Mesendoderm (in vitro differentiated cells): Measurements from ENCODE around the gene LMO1.
A peak's percentile ranks its signal among the peaks of the same experiment; 100 is the strongest.

ENCODE experiments used
- DNase-seq: peaks from one replicate; pipeline ENCODE4 v3.0.0; 2013
- H2AK5ac ChIP-seq: 2 replicates; pipeline ENCODE4 v1.6.1; 2013; ENCODE audit warnings: low read length, inconsistent platforms
- H2BK120ac ChIP-seq: 2 replicates; pipeline ENCODE4 v1.6.1; 2013; ENCODE audit warnings: low read depth, mild to moderate bottlenecking, low read length, moderate library complexity, mixed read lengths
- H2BK15ac ChIP-seq: replicated peaks from 2 replicates; pipeline ENCODE4 v1.6.1; 2013; ENCODE audit warnings: low read depth, mild to moderate bottlenecking, moderate library complexity
- H2BK5ac ChIP-seq: 2 replicates; pipeline ENCODE4 v1.6.1; 2013; ENCODE audit warnings: low read length, inconsistent platforms
- H3K18ac ChIP-seq: 2 replicates; pipeline ENCODE4 v1.6.1; 2013; ENCODE audit warnings: mild to moderate bottlenecking, low read length, mixed read lengths
- H3K23ac ChIP-seq: one replicate; pipeline ENCODE4 v1.6.1; 2013; ENCODE audit warnings: low read length
- H3K27ac ChIP-seq: 2 replicates; pipeline ENCODE4 v1.5.1; 2013; ENCODE audit warnings: low read depth, mild to moderate bottlenecking, inconsistent platforms, low read length, moderate library complexity
- H3K27me3 ChIP-seq: 2 replicates; pipeline ENCODE4 v1.6.1; 2013; ENCODE audit warnings: low read length, control low read depth, mild to moderate bottlenecking, inconsistent platforms; ENCODE audit not compliant: insufficient read depth, poor library complexity
- H3K36me3 ChIP-seq: 2 replicates; pipeline ENCODE4 v1.6.1; 2013; ENCODE audit warnings: low read length, inconsistent platforms; ENCODE audit not compliant: control insufficient read depth, insufficient read depth
- H3K4ac ChIP-seq: one replicate; pipeline ENCODE4 v1.6.1; 2013; ENCODE audit warnings: low read depth, mild to moderate bottlenecking, low read length, moderate library complexity
- H3K4me1 ChIP-seq: 2 replicates; pipeline ENCODE4 v1.6.1; 2013; ENCODE audit warnings: low read depth, low read length, inconsistent platforms; ENCODE audit not compliant: control insufficient read depth
- H3K4me2 ChIP-seq: 2 replicates; pipeline ENCODE4 v1.6.1; 2013; ENCODE audit warnings: low read length
- H3K4me3 ChIP-seq: 2 replicates; pipeline ENCODE4 v1.5.1; 2013; ENCODE audit warnings: mild to moderate bottlenecking, low read length
- H3K56ac ChIP-seq: one replicate; pipeline ENCODE4 v1.6.1; 2013; ENCODE audit warnings: low read length
- H3K79me1 ChIP-seq: 2 replicates; pipeline ENCODE4 v1.6.1; 2013; ENCODE audit warnings: low read length, inconsistent platforms
- H3K79me2 ChIP-seq: 2 replicates; pipeline ENCODE4 v1.6.1; 2013; ENCODE audit warnings: mild to moderate bottlenecking, low read length; ENCODE audit not compliant: control insufficient read depth, insufficient read depth
- H3K9ac ChIP-seq: 2 replicates; pipeline ENCODE4 v1.6.1; 2013; ENCODE audit warnings: low read length, inconsistent platforms
- H4K5ac ChIP-seq: one replicate; pipeline ENCODE4 v1.6.1; 2013; ENCODE audit warnings: low read length
- H4K8ac ChIP-seq: one replicate; pipeline ENCODE4 v1.6.1; 2013; ENCODE audit warnings: low read depth, mild to moderate bottlenecking, control low read depth, low read length, moderate library complexity
- WGBS: extraction: QIAGEN DNeasy Blood & Tissue Kit; methylation state at CpG from one replicate; pipeline ENCODE4 v1.1.7; 2013; ENCODE audit warnings: low lambda C conversion rate, missing lambda C conversion rate; ENCODE audit not compliant: insufficient coverage; ENCODE audit errors: extremely low coverage; 5-methylcytosine and 5-hydroxymethylcytosine counted together

LMO1 gene

GRCh38 chr11:8217136-8217535, 46.5 kb downstream of the LMO1 start:
- Histone ChIP-seq H2BK15ac (no peak overlapping the region), H2BK120ac (no peak overlapping the region), H3K27me3 (no peaks in the 10 kb centered on the region), H2AK5ac (no peak overlapping the region), H3K79me2 (no peaks in the 10 kb centered on the region), H2BK5ac (no peak overlapping the region), H3K18ac (no peak overlapping the region), H3K56ac (no peak overlapping the region), H3K9ac (no peak overlapping the region), H3K4ac (no peak overlapping the region), H4K5ac (no peak overlapping the region), H3K4me1 (no peaks in the 10 kb centered on the region), H3K4me2 (no peak overlapping the region), H3K27ac (no peak overlapping the region), H4K8ac (no peak overlapping the region), H3K36me3 (no peaks in the 10 kb centered on the region), H3K23ac (no peak overlapping the region), H3K79me1 (no peaks in the 10 kb centered on the region), H3K4me3 (no peak overlapping the region)
- DNase-seq = no peak
- WGBS = no CpG with 5 or more reads among the region's 4 CpGs

DNA sequence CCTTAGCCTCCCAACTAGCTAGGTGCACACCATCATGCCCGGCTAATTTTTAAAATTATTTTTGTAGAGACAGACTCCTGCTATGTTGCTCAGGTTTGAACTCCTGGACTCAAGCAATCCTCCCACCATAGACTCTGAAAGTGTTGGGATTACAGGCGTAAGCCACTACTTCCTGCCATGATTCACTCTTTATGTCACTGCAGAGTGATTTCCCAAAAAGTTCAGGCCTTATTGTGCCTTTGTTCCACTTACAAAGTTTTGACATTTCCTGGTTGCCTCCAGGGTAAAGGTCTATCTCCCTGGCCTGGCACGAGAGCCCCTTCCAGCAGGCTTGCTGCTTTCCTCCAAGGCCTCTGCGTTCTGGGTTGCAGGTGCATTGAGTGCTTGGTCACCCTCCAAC, 50.3 kb downstream of the LMO1 start:
- no peaks in the 10 kb centered on the region for H3K27me3 ChIP-seq

DNA sequence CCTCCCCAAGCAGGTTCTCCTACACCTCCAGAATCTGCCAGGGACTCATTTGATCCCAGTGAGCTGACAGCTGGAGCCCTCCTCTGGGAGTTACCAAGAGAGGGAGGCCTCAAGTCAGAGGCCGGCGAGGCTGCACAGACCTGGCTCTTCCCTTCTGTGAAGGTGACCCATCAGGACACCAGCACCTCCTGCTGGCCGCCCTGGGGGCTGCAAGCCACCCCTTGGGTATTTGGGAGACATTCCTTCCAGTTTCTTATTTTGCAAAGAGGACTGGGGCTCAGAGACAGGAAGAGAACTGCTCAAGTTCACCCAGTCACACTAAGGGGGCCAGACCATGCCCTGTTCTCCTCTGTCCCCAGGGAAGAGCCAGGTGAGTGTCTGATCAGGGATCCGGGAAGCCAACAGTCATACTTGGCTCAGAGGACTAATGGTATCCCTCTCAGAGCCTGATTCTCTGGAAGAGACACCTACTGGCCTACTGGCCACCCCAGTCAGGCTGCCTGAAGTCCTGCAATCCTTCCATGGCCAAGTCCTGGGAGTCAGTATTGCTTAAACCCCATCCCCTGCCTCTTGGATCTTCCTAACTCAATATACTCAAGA, 54.4 kb downstream of the LMO1 start:
- no peak overlapping the region for H3K4ac ChIP-seq
- no peaks in the 10 kb centered on the region for H3K79me2 ChIP-seq
- no peak overlapping the region for H2BK120ac ChIP-seq
- no peak overlapping the region for H3K4me2 ChIP-seq
- H4K5ac ChIP-seq = no peak overlapping the region
- WGBS = no CpG with 5 or more reads among the region's 4 CpGs
- H2BK5ac ChIP-seq = no peak overlapping the region
- H2BK15ac ChIP-seq = no peak overlapping the region
- H3K9ac ChIP-seq = no peak overlapping the region
- H2AK5ac ChIP-seq = no peak overlapping the region
- H3K27me3 ChIP-seq = no peaks in the 10 kb centered on the region
- no peaks in the 10 kb centered on the region for H3K36me3 ChIP-seq
- H3K79me1 ChIP-seq = no peaks in the 10 kb centered on the region
- H3K18ac ChIP-seq = no peak overlapping the region
- H4K8ac ChIP-seq = no peak overlapping the region
- peak; percentile 63 for DNase-seq
- no peak overlapping the region for H3K27ac ChIP-seq
- H3K56ac ChIP-seq = no peak overlapping the region
- no peaks in the 10 kb centered on the region for H3K4me1 ChIP-seq
- H3K4me3 ChIP-seq = no peak overlapping the region
- no peak overlapping the region for H3K23ac ChIP-seq

More for the DNA sequence above, 50.3 kb downstream of the LMO1 start:
- Histone ChIP-seq H3K23ac (no peak overlapping the region), H3K36me3 (no peaks in the 10 kb centered on the region), H3K79me1 (no peaks in the 10 kb centered on the region), H2BK120ac (no peak overlapping the region), H3K4me2 (no peak overlapping the region), H2BK15ac (no peak overlapping the region), H2BK5ac (no peak overlapping the region), H3K4ac (no peak overlapping the region), H2AK5ac (no peak overlapping the region), H3K79me2 (no peaks in the 10 kb centered on the region), H3K9ac (no peak overlapping the region), H3K18ac (no peak overlapping the region), H3K4me3 (no peak overlapping the region), H3K56ac (no peak overlapping the region), H4K8ac (no peak overlapping the region), H4K5ac (no peak overlapping the region), H3K4me1 (no peaks in the 10 kb centered on the region), H3K27ac (no peak overlapping the region)
- no CpG with 5 or more reads among the region's 4 CpGs for WGBS
- DNase-seq = no peak

DNA sequence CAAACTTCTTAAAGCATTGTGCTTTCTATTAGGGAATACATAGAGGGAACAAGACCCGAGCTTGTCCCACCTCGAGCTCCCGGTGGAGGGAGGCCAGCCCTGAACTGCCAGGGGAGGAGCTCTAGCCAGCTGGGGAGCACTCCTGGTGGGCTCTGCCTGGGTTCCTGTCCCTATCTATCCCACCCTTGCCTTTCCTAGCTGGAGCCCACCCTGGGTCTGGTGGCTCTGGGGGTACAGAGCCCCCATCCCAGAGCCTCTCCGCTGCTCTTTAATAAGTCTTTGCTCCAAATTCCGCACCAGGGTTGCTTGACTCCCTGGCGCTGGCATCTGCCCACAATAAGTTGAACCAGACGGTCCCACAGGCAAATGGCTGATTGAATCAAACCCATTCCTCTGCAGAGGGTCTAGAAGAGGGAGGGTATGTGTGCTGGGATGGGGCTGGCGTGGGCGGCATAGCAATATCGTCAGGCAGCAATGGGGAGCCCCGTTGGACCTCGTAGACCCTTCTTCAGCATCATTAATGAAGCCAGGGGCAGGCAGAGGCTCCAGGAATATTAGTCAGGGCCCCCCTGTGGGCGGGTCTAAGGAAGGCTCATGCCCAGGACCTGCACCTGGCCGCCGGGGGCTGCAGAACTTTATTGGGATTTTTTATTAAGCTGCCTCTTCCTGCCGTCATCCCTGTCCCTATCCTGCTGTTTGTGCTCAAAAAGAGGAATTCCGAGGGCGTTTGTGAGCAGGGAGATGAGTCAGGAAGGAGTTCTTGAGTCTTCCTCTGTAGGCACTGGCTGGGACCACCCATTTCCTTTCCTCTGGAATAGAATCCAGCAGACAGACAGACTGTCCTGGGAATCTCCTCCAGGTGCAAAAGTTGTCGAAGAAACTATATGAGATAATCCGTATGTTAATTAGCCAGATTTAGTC, 56.3 kb downstream of the LMO1 start:
- Histone ChIP-seq H3K4ac (no peak overlapping the region), H3K56ac (no peak overlapping the region), H3K9ac (no peak overlapping the region), H3K36me3 (no peaks in the 10 kb centered on the region), H3K4me2 (no peak overlapping the region), H4K8ac (no peak overlapping the region), H3K18ac (no peak overlapping the region), H3K4me1 (no peaks in the 10 kb centered on the region), H2BK15ac (no peak overlapping the region), H3K79me2 (no peaks in the 10 kb centered on the region), H3K27ac (no peak overlapping the region), H3K23ac (no peak overlapping the region), H3K79me1 (no peaks in the 10 kb centered on the region), H3K27me3 (no peaks in the 10 kb centered on the region), H2AK5ac (no peak overlapping the region), H4K5ac (no peak overlapping the region), H2BK5ac (no peak overlapping the region), H3K4me3 (no peak overlapping the region), H2BK120ac (no peak overlapping the region)
- WGBS = no CpG with 5 or more reads among the region's 20 CpGs
- peak; percentile 30 for DNase-seq

DNA sequence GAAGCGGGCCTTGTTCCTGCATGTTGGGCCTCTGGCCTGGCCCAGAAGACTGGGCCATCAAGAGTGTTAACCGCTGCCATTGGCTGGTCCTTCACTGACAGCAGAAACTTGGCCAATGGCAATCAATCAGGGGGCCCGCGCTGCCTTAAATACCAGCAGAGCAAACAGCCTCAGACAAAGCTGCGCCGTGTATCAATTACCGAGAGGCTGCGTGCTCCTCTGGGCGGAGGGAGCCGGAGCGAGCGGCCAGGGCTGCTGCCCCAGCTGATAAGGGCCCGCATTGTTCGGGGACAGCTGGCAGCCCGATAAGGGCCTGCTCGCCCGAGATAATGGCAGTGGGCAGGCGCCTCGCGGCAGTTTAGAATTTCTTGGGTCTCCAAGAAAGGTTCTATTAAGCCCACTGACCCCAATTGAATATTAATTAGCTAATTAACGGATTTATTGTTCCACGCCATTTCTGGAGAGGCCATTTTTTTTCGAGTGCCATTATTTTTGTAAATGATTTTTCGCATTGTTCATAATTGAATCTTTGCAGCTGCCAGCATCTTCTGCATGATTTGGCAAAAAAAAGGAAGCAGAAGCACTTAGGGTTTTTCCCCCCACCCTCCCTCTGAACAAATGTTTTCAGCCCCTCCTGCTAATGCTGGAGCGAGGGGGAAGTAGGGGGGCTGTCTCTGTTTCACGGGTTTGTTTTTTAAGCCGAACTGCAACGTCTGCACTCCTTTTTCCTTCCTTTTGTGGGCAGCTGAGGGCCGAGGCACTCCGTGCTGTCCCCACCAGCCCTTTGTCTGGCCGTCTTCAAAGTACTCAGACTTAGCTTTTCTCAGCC, 57.2 kb downstream of the LMO1 start:
- Histone ChIP-seq H3K18ac (no peak overlapping the region), H3K56ac (no peak overlapping the region), H3K36me3 (no peaks in the 10 kb centered on the region), H3K4me1 (no peaks in the 10 kb centered on the region), H4K5ac (no peak overlapping the region), H3K79me1 (no peaks in the 10 kb centered on the region), H4K8ac (no peak overlapping the region), H2BK15ac (no peak overlapping the region), H2AK5ac (no peak overlapping the region), H3K4me2 (no peak overlapping the region), H3K27me3 (no peaks in the 10 kb centered on the region), H2BK120ac (no peak overlapping the region), H3K4me3 (no peak overlapping the region), H3K79me2 (no peaks in the 10 kb centered on the region), H2BK5ac (no peak overlapping the region), H3K27ac (no peak overlapping the region), H3K9ac (no peak overlapping the region), H3K4ac (no peak overlapping the region), H3K23ac (no peak overlapping the region)
- no CpG with 5 or more reads among the region's 31 CpGs for whole genome bisulfite sequencing
- DNase-seq = no peak
